CD14-positive monocyte (primary cell): ENCODE results near the gene GDPD4. TPM values are rescaled to one million over a fixed set of nuclear protein-coding genes. Genes with fewer than 3 reads are reported as not detected.

Experiments
- DNase-seq, 3 donors: peaks; one replicate each; pipeline ENCODE4 v3.0.0-alpha.2; 2011 to 2022
- H2AFZ ChIP-seq: 2 replicates; pipeline ENCODE4 v1.6.0; 2012; ENCODE audit warnings: mild to moderate bottlenecking, low read depth, low read length, inconsistent platforms; ENCODE audit not compliant: insufficient read depth, poor library complexity, severe bottlenecking
- H3K27ac ChIP-seq, 2 donors: 1 replicate in 1 of 2; 2 replicates in 1 of 2; pipeline ENCODE4 v1.5.1; 2012 to 2013; ENCODE audit warnings: low read length in 2 of 2, control low read depth in 1 of 2, inconsistent platforms in 1 of 2, low read depth in 1 of 2, mild to moderate bottlenecking in 1 of 2
- H3K27me3 ChIP-seq, 2 donors: one replicate each; pipeline versions ENCODE4 v1.6.0 to v1.6.1; 2011 to 2013; ENCODE audit warnings: low read length in 2 of 2; ENCODE audit not compliant: control insufficient read depth in 2 of 2, insufficient read depth in 2 of 2
- H3K36me3 ChIP-seq, 2 donors: replicated peaks in 1 of 2; 1 replicate in 1 of 2; 2 replicates in 1 of 2; pipeline versions ENCODE4 v1.5.1 to v1.6.1; 2012 to 2013; ENCODE audit warnings: low read length in 2 of 2, control low read depth in 1 of 2, inconsistent platforms in 1 of 2, mild to moderate bottlenecking in 1 of 2; ENCODE audit not compliant: insufficient read depth in 2 of 2, control insufficient read depth in 1 of 2
- H3K4me1 ChIP-seq, 2 donors: 1 replicate in 1 of 2; 2 replicates in 1 of 2; pipeline versions ENCODE4 v1.5.1 to v1.6.1; 2012 to 2013; ENCODE audit warnings: low read length in 2 of 2, control low read depth in 1 of 2, inconsistent platforms in 1 of 2, mild to moderate bottlenecking in 1 of 2, moderate library complexity in 1 of 2; ENCODE audit not compliant: insufficient read depth in 2 of 2, control insufficient read depth in 1 of 2
- H3K4me2 ChIP-seq: replicated peaks from 2 replicates; pipeline ENCODE3; 2012; ENCODE audit warnings: low read length, moderate library complexity, mild to moderate bottlenecking; ENCODE audit not compliant: poor library complexity, severe bottlenecking; ENCODE audit errors: extremely low read depth
- H3K4me3 ChIP-seq, 3 experiments: fragments of 200-600 bp in 1 of 3; sonication (generic) in 1 of 3; replicated peaks in 1 of 3; 1 replicate in 2 of 3; 2 replicates in 1 of 3; pipeline ENCODE4 v1.5.1; 2011 to 2013; ENCODE audit warnings: low read length in 3 of 3, mild to moderate bottlenecking in 3 of 3, control low read depth in 2 of 3, low read depth in 2 of 3, inconsistent platforms in 1 of 3, moderate library complexity in 1 of 3
- H3K79me2 ChIP-seq: 2 replicates; pipeline ENCODE4 v1.6.0; 2012; ENCODE audit warnings: mild to moderate bottlenecking, control low read depth, inconsistent platforms, low read length, moderate library complexity; ENCODE audit not compliant: insufficient read depth
- H3K9ac ChIP-seq: 2 replicates; pipeline ENCODE4 v1.6.0; 2017; ENCODE audit warnings: low read length, mild to moderate bottlenecking; ENCODE audit not compliant: insufficient read depth, poor library complexity, severe bottlenecking
- H3K9me3 ChIP-seq, 2 donors: replicated peaks in 1 of 2; 1 replicate in 1 of 2; 2 replicates in 1 of 2; pipeline versions ENCODE4 v1.5.1 to v1.6.1; 2012 to 2013; ENCODE audit warnings: low read length in 2 of 2, control low read depth in 1 of 2; ENCODE audit not compliant: control insufficient read depth in 1 of 2, insufficient read depth in 1 of 2
- H4K20me1 ChIP-seq: 2 replicates; pipeline ENCODE4 v1.6.0; 2012; ENCODE audit warnings: mild to moderate bottlenecking, low read length, control low read depth, moderate library complexity; ENCODE audit not compliant: insufficient read depth
- H3K27ac Mint-ChIP-seq, 7 donors: one replicate each; pipeline ENCODE4 v1.8.0; 2020; ENCODE audit warnings: mild to moderate bottlenecking in 7 of 7, mixed read lengths in 7 of 7, moderate library complexity in 6 of 7, inconsistent platforms in 2 of 7
- H3K27me3 Mint-ChIP-seq, 3 donors: one replicate each; pipeline ENCODE4 v1.8.0; 2021 to 2022; ENCODE audit warnings: low read depth in 3 of 3, mild to moderate bottlenecking in 3 of 3, mixed read lengths in 3 of 3, moderate library complexity in 3 of 3, inconsistent platforms in 1 of 3
- H3K36me3 Mint-ChIP-seq, 2 donors: one replicate each; pipeline ENCODE4 v1.8.0; 2020; ENCODE audit warnings: mixed read lengths in 2 of 2, inconsistent platforms in 1 of 2, mild to moderate bottlenecking in 1 of 2
- H3K4me1 Mint-ChIP-seq: one replicate; pipeline ENCODE4 v1.8.0; 2020; ENCODE audit warnings: mild to moderate bottlenecking, mixed read lengths
- H3K4me3 Mint-ChIP-seq, 2 donors: one replicate each; pipeline ENCODE4 v1.8.0; 2020; ENCODE audit warnings: mild to moderate bottlenecking in 2 of 2, mixed read lengths in 2 of 2, moderate library complexity in 1 of 2
- H3K9me3 Mint-ChIP-seq, 7 donors: one replicate each; pipeline ENCODE4 v1.8.0; 2020 to 2022; ENCODE audit warnings: mixed read lengths in 7 of 7, mild to moderate bottlenecking in 6 of 7, moderate library complexity in 6 of 7, inconsistent platforms in 2 of 7
- CTCF ChIP-seq: fragments of 200-600 bp; IDR thresholded peaks from one replicate; pipeline ENCODE4 v1.8.0; 2022; ENCODE audit warnings: antibody characterized with exemption, mild to moderate bottlenecking
- WGBS: methylation state at CpG from one replicate; pipeline ENCODE4 v1.1.5; 2013; ENCODE audit warnings: missing lambda C conversion rate; ENCODE audit not compliant: insufficient coverage; 5-methylcytosine and 5-hydroxymethylcytosine counted together
- intact Hi-C, 2 donors: fragments of 100-400 bp; cut with micrococcal nuclease; formaldehyde crosslinking; loops; one replicate each; pipeline versions ENCODE4 v1.15.0 to v1.15.1; 2023
- polyA plus RNA-seq, 3 donors: library from polyadenylated mRNA; depleted of rRNA in 1 of 3; unstranded in 2 of 3; stranded (reverse) in 1 of 3; fragments of 300-500 nt in 2 of 3; fragments of >200 nt in 1 of 3; fragmentation: Illumina TruSeq in 2 of 3; gene quantifications; 1 replicate in 2 of 3; 2 replicates in 1 of 3; pipeline ENCODE4 v1.2.3, GENCODE V29; 2012 to 2021

The GDPD4 gene
- polyA plus RNA-seq, 3 donors: not detected

DNA sequence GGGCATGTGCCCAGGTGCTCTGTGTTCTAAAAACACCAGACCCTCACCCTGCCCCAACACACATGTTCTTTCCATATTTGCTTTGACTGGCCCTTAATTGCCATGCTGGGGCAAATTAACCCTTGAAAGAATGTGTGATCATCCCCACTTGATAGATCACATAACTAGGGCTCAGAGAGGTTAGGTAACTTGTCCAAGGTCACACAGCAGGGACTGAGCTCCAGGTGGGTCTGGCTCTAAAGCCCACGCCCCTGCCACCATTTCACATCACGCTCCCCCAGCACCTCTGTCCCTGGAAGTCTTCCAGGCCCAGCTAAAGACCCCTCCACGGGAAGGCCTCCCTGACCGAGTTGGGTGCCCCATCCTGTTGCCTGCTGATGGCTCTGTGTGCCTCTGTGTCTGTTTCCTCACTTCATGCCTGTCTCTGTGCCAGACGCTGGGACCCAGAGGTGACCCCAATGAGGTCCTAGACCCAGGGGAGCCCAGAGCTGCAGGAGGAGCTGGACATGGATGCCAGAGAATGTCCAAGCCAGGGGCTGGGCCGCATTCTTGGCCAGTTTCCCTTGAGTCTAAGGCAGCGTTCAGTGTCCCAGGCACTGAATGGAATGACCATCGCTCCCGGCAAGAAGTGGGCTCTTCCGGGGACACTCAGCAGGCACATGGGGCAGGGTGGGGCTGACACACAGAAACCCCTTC lies 93.7 kb downstream of the GDPD4 start:
- no peak overlapping the region for H3K4me3 ChIP-seq
- no peaks in the 10 kb centered on the region for H4K20me1 ChIP-seq
- no peaks in the 10 kb centered on the region for H3K79me2 ChIP-seq
- WGBS: 93% methylated on average over 10 of the region's 10 CpGs
- no peaks in the 10 kb centered on the region for H3K9me3 Mint-ChIP-seq
- H3K4me1 Mint-ChIP-seq: peaks cover 11% of the 10 kb centered on the region
- no peak overlapping the region for H3K27ac ChIP-seq
- peaks cover 1 to 6% of the 10 kb centered on the region in 2 donors for H3K36me3 Mint-ChIP-seq
- intact Hi-C loops: no loop called here
- H2AFZ ChIP-seq: no peak overlapping the region
- H3K4me1 ChIP-seq: peaks cover 0 to 5% of the 10 kb centered on the region in 2 donors
- no peaks in the 10 kb centered on the region for H3K27me3 ChIP-seq
- no peak for DNase-seq
- H3K9me3 ChIP-seq: no peaks in the 10 kb centered on the region
- no peak overlapping the region for H3K4me2 ChIP-seq
- peaks cover 0 to 2% of the 10 kb centered on the region in 2 donors for H3K36me3 ChIP-seq
- H3K4me3 Mint-ChIP-seq: no peak overlapping the region
- H3K27me3 Mint-ChIP-seq: peaks cover 0 to 2% (median 0%) of the 10 kb centered on the region in 3 donors
- H3K9ac ChIP-seq: no peak overlapping the region
- TF ChIP-seq CTCF: no peak
- no peak overlapping the region for H3K27ac Mint-ChIP-seq

DNA sequence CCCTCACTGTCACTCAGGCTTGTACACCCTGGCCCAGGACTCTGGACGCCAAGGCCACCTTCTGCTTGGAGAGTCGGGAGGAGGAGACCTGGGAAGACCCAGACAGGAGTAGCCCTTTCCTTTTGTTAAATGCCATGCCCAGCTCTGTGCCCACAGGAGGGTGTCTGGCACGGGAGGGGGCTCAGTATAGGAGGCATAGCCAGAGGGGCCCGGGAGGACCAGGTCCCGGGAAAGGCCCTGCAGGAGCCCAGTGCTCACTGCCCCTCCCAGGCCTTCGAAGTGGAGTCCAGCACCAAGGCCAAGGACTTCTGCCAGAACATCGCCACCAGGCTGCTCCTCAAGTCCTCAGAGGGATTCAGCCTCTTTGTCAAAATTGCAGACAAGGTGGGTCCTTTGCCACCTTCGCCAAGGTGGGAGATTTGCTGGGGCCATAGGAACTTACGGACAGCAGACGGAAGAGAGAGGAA lies 94.4 kb downstream of the GDPD4 start:
- Histone ChIP-seq H2AFZ (no peak overlapping the region), H3K36me3 (peaks cover 0 to 5% of the 10 kb centered on the region in 2 donors), H3K27me3 (no peaks in the 10 kb centered on the region), H3K27ac (no peak overlapping the region), H3K9ac (no peak overlapping the region), H3K4me1 (peaks cover 0 to 5% of the 10 kb centered on the region in 2 donors), H3K4me3 (no peak overlapping the region), H3K9me3 (no peaks in the 10 kb centered on the region), H3K79me2 (no peaks in the 10 kb centered on the region), H4K20me1 (no peaks in the 10 kb centered on the region), H3K4me2 (no peak overlapping the region)
- DNase-seq: no peak
- Mint-ChIP-seq H3K36me3 (peaks cover 1 to 9% of the 10 kb centered on the region in 2 donors), H3K9me3 (no peaks in the 10 kb centered on the region), H3K27ac (no peak overlapping the region), H3K4me1 (peaks cover 11% of the 10 kb centered on the region), H3K4me3 (no peak overlapping the region), H3K27me3 (peaks cover 0 to 1% (median 0%) of the 10 kb centered on the region in 3 donors)
- intact Hi-C loops: no loop called here
- 88% methylated on average over 8 of the region's 10 CpGs for WGBS
- TF ChIP-seq CTCF: no peak
